GM18873 (cell line): Measurements from ENCODE around the gene VPS37C.

Experiments used
- ATAC-seq: cut with Tn5 transposase; IDR thresholded peaks from one replicate; pipeline ENCODE4 v1.9.1; 2021; ENCODE audit warnings: mild to moderate bottlenecking, moderate library complexity, moderate number of reproducible peaks; ENCODE audit not compliant: unreplicated experiment, low FRiP score

VPS37C gene

GRCh38 chr11:61134801-61135257, 26.4 kb downstream of the VPS37C start:
- no peak for ATAC-seq

DNA sequence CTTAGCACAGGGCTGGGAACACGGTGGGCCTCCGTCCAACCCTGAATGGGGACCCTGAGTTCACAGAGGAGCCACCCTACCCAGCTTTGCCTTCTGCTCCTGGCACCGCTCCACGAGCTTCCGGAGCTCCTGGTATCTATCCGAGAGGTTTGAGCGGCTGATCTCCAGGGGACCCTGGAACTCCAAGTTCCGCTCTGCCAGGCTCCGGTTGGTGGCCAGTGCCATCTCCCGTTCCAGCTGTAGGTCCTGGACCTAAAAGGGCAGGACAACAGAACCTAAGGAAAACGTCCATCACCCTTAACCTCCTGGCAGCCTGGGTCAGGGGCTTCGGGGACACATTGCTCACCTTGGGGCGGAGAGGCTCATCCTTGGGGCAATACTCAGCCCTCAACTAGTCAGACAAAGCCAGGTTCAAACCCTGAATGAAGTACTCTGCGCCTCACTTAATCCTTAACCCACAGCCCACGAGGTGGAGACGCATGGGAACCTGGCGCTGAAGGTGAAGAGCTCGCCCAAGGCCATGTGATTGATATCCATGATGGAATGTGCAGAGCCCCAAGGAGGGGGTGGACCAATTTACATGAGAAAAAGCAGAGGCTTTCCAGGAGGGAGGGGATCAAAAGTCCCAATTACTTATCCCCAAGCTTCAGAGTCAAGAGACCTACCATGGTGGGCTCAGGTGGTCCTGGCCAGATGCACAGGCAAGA, 27.1 kb downstream of the VPS37C start:
- ATAC-seq: no peak

GRCh38 chr11:61133145-61133544, 28.1 kb downstream of the VPS37C start:
- ATAC-seq: no peak

GRCh38 chr11:61132646-61133045, 28.6 kb downstream of the VPS37C start:
- no peak for ATAC-seq

GRCh38 chr11:61131998-61132555, 29.1 kb downstream of the VPS37C start:
- no peak for ATAC-seq

GRCh38 chr11:61131586-61131985, 29.6 kb downstream of the VPS37C start:
- no peak for ATAC-seq

GRCh38 chr11:61131186-61131585, 30.0 kb downstream of the VPS37C start:
- no peak for ATAC-seq

DNA sequence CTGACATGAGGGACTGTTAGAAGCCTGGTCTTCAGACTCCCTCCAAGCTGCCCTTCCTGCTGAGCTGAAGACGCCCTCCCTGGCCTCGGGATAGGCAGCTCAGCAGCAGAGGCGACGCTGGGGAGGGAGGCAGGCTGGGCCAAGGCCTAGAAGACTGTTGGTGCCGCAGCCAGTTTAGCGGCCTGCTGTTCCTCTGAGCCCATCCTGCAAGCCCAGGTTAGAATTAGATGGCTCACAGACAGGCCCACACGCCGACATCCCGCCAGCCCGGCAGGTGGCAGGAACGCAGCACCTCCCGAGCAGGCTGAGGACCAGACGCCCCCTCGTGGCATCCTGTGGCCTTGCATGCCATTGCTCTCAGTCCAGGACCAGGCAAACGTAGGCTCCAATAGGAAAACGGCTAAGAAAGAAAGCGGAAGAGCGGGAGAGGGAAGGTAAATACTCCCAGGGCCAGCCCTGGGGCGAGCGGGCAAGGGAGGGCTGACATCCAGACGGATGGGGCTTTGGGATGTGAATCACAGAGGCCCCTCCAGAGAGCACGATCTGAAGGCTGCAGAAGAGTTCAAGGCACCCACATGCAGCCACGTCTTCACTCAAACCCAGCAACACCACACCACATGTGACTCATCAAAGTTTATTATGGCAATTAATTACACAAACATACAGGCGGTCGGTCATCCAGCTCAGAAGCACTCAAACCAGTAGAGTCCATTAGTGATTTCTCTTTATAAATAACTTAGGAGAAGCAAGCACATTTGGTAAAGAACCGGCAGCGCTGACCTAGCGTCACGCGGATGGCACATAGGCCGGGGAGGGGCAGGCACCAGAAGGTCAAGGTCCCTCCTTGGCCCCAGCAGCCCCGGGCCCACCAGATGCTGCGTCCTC, 31.3 kb downstream of the VPS37C start:
- ATAC-seq: peak; percentile 65

- ATAC-seq: no peak
These were observed 32.1 kb downstream of the VPS37C start for GRCh38 chr11:61128947-61129638.

DNA sequence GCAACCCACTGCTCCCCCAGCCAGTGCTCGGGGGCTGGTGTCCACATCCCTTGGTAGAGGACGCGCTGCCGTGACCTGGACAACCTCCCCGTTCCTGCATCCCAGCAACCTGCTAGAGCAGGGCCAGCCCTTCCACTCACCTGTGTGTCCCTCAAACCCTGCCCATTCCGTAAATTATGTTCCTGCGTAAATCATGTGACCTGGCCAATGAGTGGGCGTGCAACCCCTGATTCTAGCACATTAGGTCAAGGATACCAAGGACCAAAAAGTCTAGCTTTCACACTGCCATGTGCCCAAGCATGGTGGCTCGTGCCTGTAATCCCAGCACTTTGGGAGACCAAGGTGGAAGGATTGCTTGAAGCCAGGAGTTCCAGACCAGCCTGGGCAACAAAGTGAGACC, 33.2 kb downstream of the VPS37C start:
- no peak for ATAC-seq

DNA sequence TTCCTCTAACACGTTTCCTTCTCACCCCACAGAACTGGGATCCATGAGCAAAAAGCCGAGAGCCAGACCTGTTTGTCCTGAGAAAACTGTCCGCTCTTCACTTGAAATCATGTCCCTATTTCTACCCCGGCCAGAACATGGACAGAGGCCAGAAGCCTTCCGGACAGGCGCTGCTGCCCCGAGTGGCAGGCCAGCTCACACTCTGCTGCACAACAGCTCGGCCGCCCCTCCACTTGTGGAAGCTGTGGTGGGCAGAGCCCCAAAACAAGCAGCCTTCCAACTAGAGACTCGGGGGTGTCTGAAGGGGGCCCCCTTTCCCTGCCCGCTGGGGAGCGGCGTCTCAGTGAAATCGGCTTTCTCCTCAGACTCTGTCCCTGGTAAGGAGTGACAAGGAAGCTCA, 35.0 kb downstream of the VPS37C start:
- no peak for ATAC-seq

- no peak for ATAC-seq
These were observed 35.9 kb downstream of the VPS37C start for GRCh38 chr11:61125310-61125684.

- no peak for ATAC-seq
These were observed 36.5 kb downstream of the VPS37C start for GRCh38 chr11:61124574-61125309.

GRCh38 chr11:61123775-61124571, 37.3 kb downstream of the VPS37C start:
- no peak for ATAC-seq

DNA sequence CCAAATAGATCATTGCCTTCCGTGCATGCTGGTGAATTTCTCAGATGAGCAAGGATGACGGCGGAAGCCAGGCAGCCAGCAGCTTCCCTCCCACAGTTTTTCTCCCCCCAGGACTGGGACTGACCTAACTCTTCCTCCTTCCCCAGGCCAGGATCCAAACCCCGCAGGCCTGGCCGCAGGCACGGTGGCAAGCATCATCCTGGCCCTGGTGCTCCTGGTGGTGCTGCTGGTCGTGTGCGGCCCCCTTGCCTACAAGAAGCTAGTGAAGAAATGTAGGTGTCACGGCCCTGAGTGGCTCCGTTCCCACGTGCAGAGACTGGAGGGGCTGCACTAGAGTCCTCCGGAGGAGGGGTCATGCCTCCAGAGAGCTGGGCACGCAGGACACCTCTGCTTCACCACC, 38.5 kb downstream of the VPS37C start:
- ATAC-seq: no peak

- ATAC-seq: no peak
These were observed 39.3 kb downstream of the VPS37C start for GRCh38 chr11:61121917-61122316.

DNA sequence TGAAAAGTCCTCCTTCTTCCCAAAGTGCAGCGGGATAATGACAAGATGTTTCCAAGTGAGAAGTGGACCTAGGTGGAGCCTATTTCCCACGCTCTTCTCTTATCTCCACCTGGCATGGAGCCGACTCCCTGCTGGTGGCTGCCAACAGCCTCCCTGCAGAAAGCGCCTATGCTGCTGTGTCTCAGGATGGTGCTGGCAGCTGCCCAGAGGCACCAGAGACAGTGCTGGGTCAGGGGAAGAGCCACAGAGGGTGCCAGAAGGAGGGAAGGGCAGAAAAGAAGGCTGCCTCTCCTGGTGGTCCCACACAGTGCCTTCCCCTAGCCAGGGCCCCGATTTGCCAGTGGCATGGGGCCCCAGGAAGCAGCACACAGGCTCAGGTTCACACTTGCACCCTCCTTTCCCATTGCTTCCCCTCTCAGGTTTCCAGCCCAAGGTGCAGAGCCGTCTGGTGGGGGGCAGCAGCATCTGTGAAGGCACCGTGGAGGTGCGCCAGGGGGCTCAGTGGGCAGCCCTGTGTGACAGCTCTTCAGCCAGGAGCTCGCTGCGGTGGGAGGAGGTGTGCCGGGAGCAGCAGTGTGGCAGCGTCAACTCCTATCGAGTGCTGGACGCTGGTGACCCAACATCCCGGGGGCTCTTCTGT, 39.9 kb downstream of the VPS37C start:
- ATAC-seq: no peak

GRCh38 chr11:61120706-61121191, 40.5 kb downstream of the VPS37C start:
- ATAC-seq: no peak
